ENCODE data around the gene CENPT.

CENPT gene

DNA sequence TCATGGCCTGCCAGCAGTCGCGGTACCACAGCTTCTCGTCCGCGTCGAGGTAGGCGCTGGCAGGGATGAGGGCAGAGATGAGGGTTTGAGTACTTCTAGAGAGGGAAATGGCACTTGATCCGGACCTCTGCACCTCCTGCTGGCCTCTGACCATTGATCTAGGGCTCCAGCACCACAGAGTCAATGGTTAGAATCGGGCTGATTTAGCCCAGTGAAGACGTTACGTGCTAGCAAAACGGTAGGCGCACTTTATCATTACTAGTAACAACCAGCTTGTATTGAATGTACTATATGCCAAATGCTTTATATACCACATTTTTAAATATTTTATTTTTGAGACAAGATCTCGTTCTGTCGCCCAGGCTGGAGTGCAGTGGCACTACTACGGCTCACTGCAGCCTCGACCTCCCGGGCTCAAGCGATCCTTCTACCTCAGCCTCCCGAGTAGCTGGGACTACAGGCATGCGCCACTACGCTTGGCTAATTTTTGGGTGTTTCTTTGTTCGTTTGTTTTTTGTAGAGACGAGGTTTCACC, 40.3 kb downstream of the CENPT start:
- peaks cover 20% of the 10 kb centered on the region for H3K4me1 ChIP-seq (ENCODE audit: control insufficient read depth, insufficient read depth, low read length)
- H3K27ac ChIP-seq (ENCODE audit: low read length), result peak overlapping the region; percentile 70
- no peaks in the 10 kb centered on the region for H3K9me3 ChIP-seq (ENCODE audit: control insufficient read depth in 2 of 2, low read length in 2 of 2)
- H3K36me3 ChIP-seq (ENCODE audit: control insufficient read depth in 2 of 2, insufficient read depth in 2 of 2, low read length in 2 of 2), result peaks cover 3 to 6% of the 10 kb centered on the region in 2 donors
- H3K9ac ChIP-seq (ENCODE audit: low read length in 2 of 2), result peak overlapping the region; percentile 39 to 72
- peak overlapping the region; percentile 98 to 99 for H3K4me3 ChIP-seq (ENCODE audit: low read length in 2 of 2)
- no peaks in the 10 kb centered on the region for H3K27me3 ChIP-seq (ENCODE audit: control insufficient read depth in 1 of 2, insufficient read depth in 2 of 2, low read length in 2 of 2)

GRCh38 chr16:67806428-67807147, 40.9 kb downstream of the CENPT start, which contains the start of the genes RANBP10 and TSNAXIP1:
Gene RANBP10 (minus strand): TSS chr16:67806560. CDS start chr16:67806536, 24 bp downstream.
Gene TSNAXIP1 (plus strand): TSS chr16:67806889. CDS start chr16:67807150, 261 bp downstream.
- H3K4me1 ChIP-seq (ENCODE audit: control insufficient read depth, insufficient read depth, low read length), result peaks cover 20% of the 10 kb centered on the region
- H3K36me3 ChIP-seq (ENCODE audit: control insufficient read depth in 2 of 2, insufficient read depth in 2 of 2, low read length in 2 of 2), result peaks cover 3 to 8% of the 10 kb centered on the region in 2 donors
- H3K9ac ChIP-seq (ENCODE audit: low read length in 2 of 2), result peak within 1 kb of the TSS; percentile 94 to 97
- H3K4me3 ChIP-seq (ENCODE audit: low read length in 2 of 2), result peak within 1 kb of the TSS; percentile 98 to 99
- H3K27ac ChIP-seq (ENCODE audit: low read length), result peak within 1 kb of the TSS; percentile 70
- no peaks in the 10 kb centered on the region for H3K9me3 ChIP-seq (ENCODE audit: control insufficient read depth in 2 of 2, low read length in 2 of 2)
- H3K27me3 ChIP-seq (ENCODE audit: control insufficient read depth in 1 of 2, insufficient read depth in 2 of 2, low read length in 2 of 2), result no peaks in the 10 kb centered on the region

- Histone ChIP-seq H3K27me3 (ENCODE audit: control insufficient read depth in 1 of 2, insufficient read depth in 2 of 2, low read length in 2 of 2) (no peaks in the 10 kb centered on the region), H3K4me1 (ENCODE audit: control insufficient read depth, insufficient read depth, low read length) (peaks cover 20% of the 10 kb centered on the region), H3K9me3 (ENCODE audit: control insufficient read depth in 2 of 2, low read length in 2 of 2) (no peaks in the 10 kb centered on the region), H3K9ac (ENCODE audit: low read length in 2 of 2) (peak overlapping the region; percentile 94 to 97), H3K27ac (ENCODE audit: low read length) (peak overlapping the region; percentile 70), H3K4me3 (ENCODE audit: low read length in 2 of 2) (peak overlapping the region; percentile 98 to 99), H3K36me3 (ENCODE audit: control insufficient read depth in 2 of 2, insufficient read depth in 2 of 2, low read length in 2 of 2) (peaks cover 8 to 14% of the 10 kb centered on the region in 2 donors)
Measured at GRCh38 chr16:67805718-67806427, 41.6 kb downstream of the CENPT start.

DNA sequence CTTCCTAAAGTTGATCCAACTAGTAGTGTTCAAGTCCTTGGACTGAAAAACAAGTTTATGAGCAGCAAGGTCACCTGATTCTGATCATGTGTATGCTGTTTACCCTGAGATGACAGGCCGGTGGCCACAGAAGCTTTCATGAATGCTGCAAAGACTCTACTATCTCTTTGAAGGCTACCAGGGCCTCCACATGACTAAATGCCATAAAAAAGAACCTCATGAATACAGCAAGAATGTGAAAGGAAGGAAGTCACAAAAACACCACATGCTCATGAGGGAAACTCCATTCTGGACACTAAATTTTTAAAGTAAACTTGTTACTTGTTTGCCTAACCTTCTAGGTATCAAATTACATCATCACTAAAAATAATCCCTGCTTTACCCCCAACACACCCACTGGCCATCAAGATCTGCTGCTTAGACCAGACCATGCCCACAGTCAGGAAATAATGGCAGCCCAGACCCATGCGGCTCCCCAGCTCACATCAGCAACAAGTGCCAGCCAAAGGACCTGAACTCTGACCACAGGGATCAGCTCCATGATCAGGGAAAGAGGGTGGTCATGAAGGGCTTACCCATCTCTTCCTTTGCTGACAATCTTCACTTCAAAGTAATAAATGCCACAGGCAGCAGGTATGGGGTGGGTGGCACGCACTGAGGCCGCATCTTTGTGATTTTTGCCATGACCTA, 42.5 kb downstream of the CENPT start:
- Histone ChIP-seq H3K9me3 (ENCODE audit: control insufficient read depth in 2 of 2, low read length in 2 of 2) (no peaks in the 10 kb centered on the region), H3K36me3 (ENCODE audit: control insufficient read depth in 2 of 2, insufficient read depth in 2 of 2, low read length in 2 of 2) (peaks cover 8 to 22% of the 10 kb centered on the region in 2 donors), H3K4me1 (ENCODE audit: control insufficient read depth, insufficient read depth, low read length) (peaks cover 25% of the 10 kb centered on the region), H3K9ac (ENCODE audit: low read length in 2 of 2) (peak overlapping the region in 1 of 2 donors; percentile 97), H3K27ac (ENCODE audit: low read length) (no peak overlapping the region), H3K27me3 (ENCODE audit: control insufficient read depth in 1 of 2, insufficient read depth in 2 of 2, low read length in 2 of 2) (no peaks in the 10 kb centered on the region), H3K4me3 (ENCODE audit: low read length in 2 of 2) (peak overlapping the region; percentile 98 to 99)

- Histone ChIP-seq H3K4me1 (ENCODE audit: control insufficient read depth, insufficient read depth, low read length) (peaks cover 25% of the 10 kb centered on the region), H3K27me3 (ENCODE audit: control insufficient read depth in 1 of 2, insufficient read depth in 2 of 2, low read length in 2 of 2) (no peaks in the 10 kb centered on the region), H3K27ac (ENCODE audit: low read length) (no peak overlapping the region), H3K36me3 (ENCODE audit: control insufficient read depth in 2 of 2, insufficient read depth in 2 of 2, low read length in 2 of 2) (peaks cover 8 to 22% of the 10 kb centered on the region in 2 donors), H3K4me3 (ENCODE audit: low read length in 2 of 2) (no peak overlapping the region), H3K9ac (ENCODE audit: low read length in 2 of 2) (no peak overlapping the region), H3K9me3 (ENCODE audit: control insufficient read depth in 2 of 2, low read length in 2 of 2) (no peaks in the 10 kb centered on the region)
Measured at GRCh38 chr16:67803894-67804293, 43.6 kb downstream of the CENPT start.

DNA sequence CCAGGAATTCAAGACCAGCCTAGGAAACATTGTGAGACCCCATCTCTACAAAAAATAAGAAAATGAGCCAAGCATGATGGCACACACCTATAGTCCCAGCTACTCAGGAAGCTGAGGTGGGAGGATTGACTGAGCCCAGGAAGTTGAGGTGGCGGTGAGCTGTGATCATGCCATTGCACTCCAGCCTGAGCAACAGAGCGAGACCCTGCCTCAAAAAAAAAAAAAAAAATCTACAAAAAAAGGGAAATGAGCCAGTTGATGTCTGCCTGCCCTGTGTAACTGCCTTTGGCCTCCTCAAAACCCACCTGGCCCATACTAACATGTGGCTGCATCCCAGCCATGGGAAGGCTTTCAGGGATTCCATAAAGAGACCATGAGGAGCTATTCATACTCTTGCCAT, 45.6 kb downstream of the CENPT start:
- peaks cover 8 to 22% of the 10 kb centered on the region in 2 donors for H3K36me3 ChIP-seq (ENCODE audit: control insufficient read depth in 2 of 2, insufficient read depth in 2 of 2, low read length in 2 of 2)
- H3K27me3 ChIP-seq (ENCODE audit: control insufficient read depth in 1 of 2, insufficient read depth in 2 of 2, low read length in 2 of 2), result no peaks in the 10 kb centered on the region
- no peaks in the 10 kb centered on the region for H3K9me3 ChIP-seq (ENCODE audit: control insufficient read depth in 2 of 2, low read length in 2 of 2)
- H3K9ac ChIP-seq (ENCODE audit: low read length in 2 of 2), result no peak overlapping the region
- no peak overlapping the region for H3K4me3 ChIP-seq (ENCODE audit: low read length in 2 of 2)
- H3K27ac ChIP-seq (ENCODE audit: low read length), result no peak overlapping the region
- peaks cover 17% of the 10 kb centered on the region for H3K4me1 ChIP-seq (ENCODE audit: control insufficient read depth, insufficient read depth, low read length)

GRCh38 chr16:67801241-67801640, 46.3 kb downstream of the CENPT start:
- Histone ChIP-seq H3K9ac (ENCODE audit: low read length in 2 of 2) (no peak overlapping the region), H3K27ac (ENCODE audit: low read length) (no peak overlapping the region)

DNA sequence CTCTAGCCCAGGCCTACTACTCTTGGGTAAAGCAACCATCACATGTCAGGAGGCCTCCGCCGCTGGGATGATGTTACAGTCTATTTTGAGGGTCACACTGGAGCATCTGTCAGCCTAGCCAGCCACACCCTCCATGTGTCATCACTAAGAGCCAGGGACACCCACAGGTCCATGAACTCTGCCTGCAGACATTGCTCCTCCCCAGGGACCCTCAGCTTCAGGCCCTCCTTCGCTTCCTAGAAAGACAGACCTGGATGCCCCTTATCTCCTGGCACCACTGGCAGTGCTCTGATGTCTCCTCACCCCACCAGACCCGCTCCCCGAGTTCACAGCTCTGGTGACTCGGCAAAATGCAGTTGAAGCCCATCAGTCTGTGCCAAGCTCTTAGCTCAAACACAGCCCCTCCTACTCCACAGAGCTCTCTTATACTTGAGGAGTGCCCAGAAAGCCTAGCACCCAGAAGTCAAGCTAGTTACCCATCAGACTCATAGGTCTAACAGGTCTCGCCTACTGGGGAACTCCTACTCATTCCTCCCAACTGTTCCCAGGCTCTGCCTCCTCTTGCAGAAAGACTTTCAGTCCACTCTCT, 47.1 kb downstream of the CENPT start:
- Histone ChIP-seq H3K27ac (ENCODE audit: low read length) (no peak overlapping the region), H3K9me3 (ENCODE audit: control insufficient read depth in 2 of 2, low read length in 2 of 2) (no peaks in the 10 kb centered on the region), H3K9ac (ENCODE audit: low read length in 2 of 2) (no peak overlapping the region), H3K4me1 (ENCODE audit: control insufficient read depth, insufficient read depth, low read length) (peaks cover 10% of the 10 kb centered on the region), H3K4me3 (ENCODE audit: low read length in 2 of 2) (no peak overlapping the region), H3K27me3 (ENCODE audit: control insufficient read depth in 1 of 2, insufficient read depth in 2 of 2, low read length in 2 of 2) (no peaks in the 10 kb centered on the region), H3K36me3 (ENCODE audit: control insufficient read depth in 2 of 2, insufficient read depth in 2 of 2, low read length in 2 of 2) (peaks cover 8 to 24% of the 10 kb centered on the region in 2 donors)

More at GRCh38 chr16:67801241-67801640, 46.3 kb downstream of the CENPT start:
- H3K4me1 ChIP-seq (ENCODE audit: control insufficient read depth, insufficient read depth, low read length), result peaks cover 17% of the 10 kb centered on the region
- H3K36me3 ChIP-seq (ENCODE audit: control insufficient read depth in 2 of 2, insufficient read depth in 2 of 2, low read length in 2 of 2), result peaks cover 8 to 24% of the 10 kb centered on the region in 2 donors
- no peak overlapping the region for H3K4me3 ChIP-seq (ENCODE audit: low read length in 2 of 2)
- H3K9me3 ChIP-seq (ENCODE audit: control insufficient read depth in 2 of 2, low read length in 2 of 2), result no peaks in the 10 kb centered on the region
- H3K27me3 ChIP-seq (ENCODE audit: control insufficient read depth in 1 of 2, insufficient read depth in 2 of 2, low read length in 2 of 2), result no peaks in the 10 kb centered on the region

DNA sequence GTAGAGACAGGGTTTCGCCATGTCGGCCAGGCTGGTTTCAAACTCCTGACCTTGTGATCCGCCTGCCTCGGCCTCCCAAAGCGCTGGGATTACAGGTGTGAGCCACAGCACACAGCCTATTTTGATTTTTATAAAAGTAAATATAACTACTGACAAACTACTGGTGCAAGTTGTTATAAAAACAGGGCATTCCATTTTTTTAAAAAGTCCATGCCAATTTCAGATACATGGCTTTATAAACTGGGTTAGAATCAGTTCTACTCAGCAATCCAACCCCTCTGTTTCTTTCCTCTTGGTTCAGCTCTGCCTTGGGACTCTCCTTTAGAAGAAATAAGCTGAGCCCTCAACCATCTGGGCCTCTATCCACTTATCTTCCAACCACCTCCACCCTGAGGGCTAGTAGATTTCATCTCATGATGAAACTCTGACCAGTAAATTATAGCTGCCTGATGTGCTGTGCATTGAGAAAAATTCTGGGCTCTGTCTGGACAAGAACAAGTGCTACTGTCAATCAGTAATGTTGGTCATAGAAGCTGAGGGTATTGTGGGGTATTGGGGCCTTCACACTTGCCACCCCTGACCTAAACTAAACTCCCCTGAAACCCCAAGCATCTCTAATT, 51.3 kb downstream of the CENPT start:
- no peaks in the 10 kb centered on the region for H3K9me3 ChIP-seq (ENCODE audit: control insufficient read depth in 2 of 2, low read length in 2 of 2)
- peaks cover 3 to 12% of the 10 kb centered on the region in 2 donors for H3K36me3 ChIP-seq (ENCODE audit: control insufficient read depth in 2 of 2, insufficient read depth in 2 of 2, low read length in 2 of 2)
- no peak overlapping the region for H3K27ac ChIP-seq (ENCODE audit: low read length)
- no peak overlapping the region for H3K4me3 ChIP-seq (ENCODE audit: low read length in 2 of 2)
- no peaks in the 10 kb centered on the region for H3K27me3 ChIP-seq (ENCODE audit: control insufficient read depth in 1 of 2, insufficient read depth in 2 of 2, low read length in 2 of 2)
- H3K4me1 ChIP-seq (ENCODE audit: control insufficient read depth, insufficient read depth, low read length), result peaks cover 5% of the 10 kb centered on the region
- no peak overlapping the region for H3K9ac ChIP-seq (ENCODE audit: low read length in 2 of 2)

GRCh38 chr16:67790071-67790470, 57.4 kb downstream of the CENPT start:
- no peak overlapping the region for H3K27ac ChIP-seq (ENCODE audit: low read length)
- no peak overlapping the region for H3K4me3 ChIP-seq (ENCODE audit: low read length in 2 of 2)
- no peaks in the 10 kb centered on the region for H3K36me3 ChIP-seq (ENCODE audit: control insufficient read depth in 2 of 2, insufficient read depth in 2 of 2, low read length in 2 of 2)
- no peaks in the 10 kb centered on the region for H3K4me1 ChIP-seq (ENCODE audit: control insufficient read depth, insufficient read depth, low read length)
- H3K9me3 ChIP-seq (ENCODE audit: control insufficient read depth in 2 of 2, low read length in 2 of 2), result no peaks in the 10 kb centered on the region
- no peaks in the 10 kb centered on the region for H3K27me3 ChIP-seq (ENCODE audit: control insufficient read depth in 1 of 2, insufficient read depth in 2 of 2, low read length in 2 of 2)
- no peak overlapping the region for H3K9ac ChIP-seq (ENCODE audit: low read length in 2 of 2)

All from stomach smooth muscle (tissue), 2 donors.